Astrocyte of the spinal cord (primary cell): ENCODE data around the gene UNC79.

Experiments used
- DNase-seq: peaks from one replicate; pipeline ENCODE4 v3.0.0; 2011; ENCODE audit warnings: low read depth, low spot score
- H3K4me3 ChIP-seq: 2 replicates; pipeline ENCODE4 v1.5.1; 2011; ENCODE audit warnings: low read depth, mild to moderate bottlenecking, low read length, moderate library complexity
- CTCF ChIP-seq: IDR thresholded peaks from 2 replicates; pipeline ENCODE4 v1.5.1; 2012; ENCODE audit warnings: low read depth, mild to moderate bottlenecking, low read length, inconsistent platforms
- in situ Hi-C: cut with HindIII; loops from 2 replicates; pipeline ENCODE4 v1.10.0; 2017; ENCODE audit warnings: low sequenced_read_pairs

The UNC79 gene

GRCh38 chr14:93682459-93682858 lies 251.7 kb downstream of the UNC79 start:
- H3K4me3 ChIP-seq: no peak overlapping the region
- in situ Hi-C loops: no loop called here
- no peak for DNase-seq
- TF ChIP-seq CTCF: no peak

GRCh38 chr14:93683226-93683625 lies 252.5 kb downstream of the UNC79 start:
- in situ Hi-C loops: no loop called here
- TF ChIP-seq CTCF: no peak
- H3K4me3 ChIP-seq: no peak overlapping the region
- DNase-seq: no peak

- no peak for DNase-seq
- no peak overlapping the region for H3K4me3 ChIP-seq
- in situ Hi-C loops: no loop called here
- no peak for TF ChIP-seq CTCF
Measured at GRCh38 chr14:93685121-93685895, 254.6 kb downstream of the UNC79 start.

- no peak overlapping the region for H3K4me3 ChIP-seq
- DNase-seq: no peak
- in situ Hi-C loops: no loop called here
- TF ChIP-seq CTCF: no peak
Measured at GRCh38 chr14:93686268-93686667, 255.5 kb downstream of the UNC79 start.

GRCh38 chr14:93688239-93688666 lies 257.5 kb downstream of the UNC79 start:
- no peak overlapping the region for H3K4me3 ChIP-seq
- in situ Hi-C loops: no loop called here
- no peak for TF ChIP-seq CTCF
- no peak for DNase-seq

- in situ Hi-C loops: no loop called here
Measured at GRCh38 chr14:93688820-93689219, 258.1 kb downstream of the UNC79 start.

More at GRCh38 chr14:93688820-93689219, 258.1 kb downstream of the UNC79 start:
- no peak for TF ChIP-seq CTCF
- no peak overlapping the region for H3K4me3 ChIP-seq
- DNase-seq: no peak
